ENCODE results near the gene MMP24OS.

DNA sequence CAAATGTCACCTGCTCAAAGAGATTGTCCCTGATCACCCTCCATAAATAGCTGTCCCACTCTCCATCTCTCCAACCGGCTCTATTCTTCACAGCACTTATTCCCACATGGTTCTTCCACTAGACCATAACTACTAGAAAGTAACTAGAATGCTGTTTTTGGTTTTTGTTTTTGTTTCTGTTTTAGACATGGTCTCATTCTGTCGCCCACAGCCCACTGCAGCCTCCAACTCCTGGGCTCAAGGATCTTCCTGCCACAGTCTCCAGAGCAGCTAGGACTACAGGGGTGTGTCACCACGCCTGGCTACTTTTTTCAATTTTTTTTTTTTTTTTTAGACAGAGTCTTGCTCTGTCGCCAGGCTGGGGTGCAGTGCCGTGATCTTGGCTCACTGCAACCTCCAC is 39.2 kb downstream of the MMP24OS start:
- TF ChIP-seq, protein P1, sequence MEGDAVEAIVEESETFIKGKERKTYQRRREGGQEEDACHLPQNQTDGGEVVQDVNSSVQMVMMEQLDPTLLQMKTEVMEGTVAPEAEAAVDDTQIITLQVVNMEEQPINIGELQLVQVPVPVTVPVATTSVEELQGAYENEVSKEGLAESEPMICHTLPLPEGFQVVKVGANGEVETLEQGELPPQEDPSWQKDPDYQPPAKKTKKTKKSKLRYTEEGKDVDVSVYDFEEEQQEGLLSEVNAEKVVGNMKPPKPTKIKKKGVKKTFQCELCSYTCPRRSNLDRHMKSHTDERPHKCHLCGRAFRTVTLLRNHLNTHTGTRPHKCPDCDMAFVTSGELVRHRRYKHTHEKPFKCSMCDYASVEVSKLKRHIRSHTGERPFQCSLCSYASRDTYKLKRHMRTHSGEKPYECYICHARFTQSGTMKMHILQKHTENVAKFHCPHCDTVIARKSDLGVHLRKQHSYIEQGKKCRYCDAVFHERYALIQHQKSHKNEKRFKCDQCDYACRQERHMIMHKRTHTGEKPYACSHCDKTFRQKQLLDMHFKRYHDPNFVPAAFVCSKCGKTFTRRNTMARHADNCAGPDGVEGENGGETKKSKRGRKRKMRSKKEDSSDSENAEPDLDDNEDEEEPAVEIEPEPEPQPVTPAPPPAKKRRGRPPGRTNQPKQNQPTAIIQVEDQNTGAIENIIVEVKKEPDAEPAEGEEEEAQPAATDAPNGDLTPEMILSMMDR (IDR thresholded peaks at IDR 0.05; ENCODE audit: insufficient read depth, low read length): no peak
- TF ChIP-seq, protein P2, sequence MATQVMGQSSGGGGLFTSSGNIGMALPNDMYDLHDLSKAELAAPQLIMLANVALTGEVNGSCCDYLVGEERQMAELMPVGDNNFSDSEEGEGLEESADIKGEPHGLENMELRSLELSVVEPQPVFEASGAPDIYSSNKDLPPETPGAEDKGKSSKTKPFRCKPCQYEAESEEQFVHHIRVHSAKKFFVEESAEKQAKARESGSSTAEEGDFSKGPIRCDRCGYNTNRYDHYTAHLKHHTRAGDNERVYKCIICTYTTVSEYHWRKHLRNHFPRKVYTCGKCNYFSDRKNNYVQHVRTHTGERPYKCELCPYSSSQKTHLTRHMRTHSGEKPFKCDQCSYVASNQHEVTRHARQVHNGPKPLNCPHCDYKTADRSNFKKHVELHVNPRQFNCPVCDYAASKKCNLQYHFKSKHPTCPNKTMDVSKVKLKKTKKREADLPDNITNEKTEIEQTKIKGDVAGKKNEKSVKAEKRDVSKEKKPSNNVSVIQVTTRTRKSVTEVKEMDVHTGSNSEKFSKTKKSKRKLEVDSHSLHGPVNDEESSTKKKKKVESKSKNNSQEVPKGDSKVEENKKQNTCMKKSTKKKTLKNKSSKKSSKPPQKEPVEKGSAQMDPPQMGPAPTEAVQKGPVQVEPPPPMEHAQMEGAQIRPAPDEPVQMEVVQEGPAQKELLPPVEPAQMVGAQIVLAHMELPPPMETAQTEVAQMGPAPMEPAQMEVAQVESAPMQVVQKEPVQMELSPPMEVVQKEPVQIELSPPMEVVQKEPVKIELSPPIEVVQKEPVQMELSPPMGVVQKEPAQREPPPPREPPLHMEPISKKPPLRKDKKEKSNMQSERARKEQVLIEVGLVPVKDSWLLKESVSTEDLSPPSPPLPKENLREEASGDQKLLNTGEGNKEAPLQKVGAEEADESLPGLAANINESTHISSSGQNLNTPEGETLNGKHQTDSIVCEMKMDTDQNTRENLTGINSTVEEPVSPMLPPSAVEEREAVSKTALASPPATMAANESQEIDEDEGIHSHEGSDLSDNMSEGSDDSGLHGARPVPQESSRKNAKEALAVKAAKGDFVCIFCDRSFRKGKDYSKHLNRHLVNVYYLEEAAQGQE (IDR thresholded peaks at IDR 0.05; ENCODE audit: insufficient replicate concordance, low read depth): no peak
- TF ChIP-seq SPI1 (IDR thresholded peaks at IDR 0.05; ENCODE audit: borderline replicate concordance, low read depth) (no peak), POLR2AphosphoS5 (IDR thresholded peaks at IDR 0.05; ENCODE audit: low read depth) (no peak), GABPA (IDR thresholded peaks at IDR 0.05; ENCODE audit: low read depth) (no peak)
